Mesenteric fat pad (tissue), 1 donor: ENCODE results near the gene RRAGD. TPM values are rescaled to one million over a fixed set of nuclear protein-coding genes. Genes with fewer than 3 reads are reported as not detected.

Source experiments
- DNase-seq: peaks from one replicate; pipeline ENCODE4 v3.0.0-alpha.2; 2020; ENCODE audit warnings: low spot score
- long read RNA-seq: library from polyadenylated mRNA; unstranded; transcript quantifications from one replicate; pipeline ENCODE4 v2.0.0, GENCODE V29; 2020
- total RNA-seq: library from RNA; stranded (reverse); fragmentation: NEBNext Ultra II Directional; extraction: Animal tissue kit (Norgen Biotek cat#: 25700); gene quantifications from one replicate; pipeline ENCODE4 v1.2.1, GENCODE V29; 2021
- donor health status: DM: yes; HTN: yes; CAD: no.

RRAGD gene
- 28.7 TPM for total RNA-seq
- long read RNA-seq, full-length matches to known transcripts, result 3 of 15 reads
- long read RNA-seq, partial matches to known transcripts, result 0 of 15 reads
- long read RNA-seq, other reads (novel, unspliced or antisense), result 12 of 15 reads

- peak; percentile 90 for DNase-seq
Measured at GRCh38 chr6:89412071-89413005, at the start of gene RRAGD. RRAGD (minus strand) TSS chr6:89412273; CDS start chr6:89411993, 280 bp downstream.

GRCh38 chr6:89460713-89461112, 48.6 kb upstream of the RRAGD start:
- no peak for DNase-seq

- DNase-seq, result no peak
Measured at GRCh38 chr6:89459501-89459900, 47.4 kb upstream of the RRAGD start.

GRCh38 chr6:89458704-89459103, 46.6 kb upstream of the RRAGD start:
- no peak for DNase-seq

GRCh38 chr6:89454300-89454699, 42.2 kb upstream of the RRAGD start:
- DNase-seq, result no peak

- no peak for DNase-seq
Measured at GRCh38 chr6:89452281-89452680, 40.2 kb upstream of the RRAGD start.

- DNase-seq, result no peak
Measured at GRCh38 chr6:89449193-89449592, 37.1 kb upstream of the RRAGD start.

GRCh38 chr6:89443658-89444057, 31.6 kb upstream of the RRAGD start:
- DNase-seq, result no peak

- no peak for DNase-seq
Measured at GRCh38 chr6:89440200-89440599, 28.1 kb upstream of the RRAGD start.

GRCh38 chr6:89439014-89439413, 26.9 kb upstream of the RRAGD start:
- no peak for DNase-seq

- DNase-seq, result no peak
Measured at GRCh38 chr6:89438248-89438647, 26.2 kb upstream of the RRAGD start.

- no peak for DNase-seq
Measured at GRCh38 chr6:89436226-89436625, 24.2 kb upstream of the RRAGD start.

- DNase-seq, result no peak
Measured at GRCh38 chr6:89434954-89435353, 22.9 kb upstream of the RRAGD start.

- no peak for DNase-seq
Measured at GRCh38 chr6:89434150-89434499, 22.1 kb upstream of the RRAGD start.

- DNase-seq, result no peak
Measured at GRCh38 chr6:89433252-89434149, 21.4 kb upstream of the RRAGD start.

- peak; percentile 92 for DNase-seq
Measured at GRCh38 chr6:89432875-89433251, 20.8 kb upstream of the RRAGD start, which contains the start of gene ANKRD6. ANKRD6 (plus strand) TSS chr6:89433152; CDS start chr6:89566977, 133,825 bp downstream.

- DNase-seq, result no peak
Measured at GRCh38 chr6:89430201-89430962, 18.3 kb upstream of the RRAGD start.

- DNase-seq, result no peak
Measured at GRCh38 chr6:89416796-89417195, 4.7 kb upstream of the RRAGD start.

- no peak for DNase-seq
Measured at GRCh38 chr6:89415185-89415584, 3.1 kb upstream of the RRAGD start.

- DNase-seq, result no peak
Measured at GRCh38 chr6:89414215-89414614, 2.1 kb upstream of the RRAGD start.

- DNase-seq, result no peak
Measured at GRCh38 chr6:89413006-89413400, 930 bp upstream of the RRAGD start.
